ENCODE data around the gene HOXC4. TPM values are rescaled to one million over a fixed set of nuclear protein-coding genes. Genes with fewer than 3 reads are reported as not detected.

Gene HOXC4
- total RNA-seq, 1 donor from 2014 or later, result not detected

DNA sequence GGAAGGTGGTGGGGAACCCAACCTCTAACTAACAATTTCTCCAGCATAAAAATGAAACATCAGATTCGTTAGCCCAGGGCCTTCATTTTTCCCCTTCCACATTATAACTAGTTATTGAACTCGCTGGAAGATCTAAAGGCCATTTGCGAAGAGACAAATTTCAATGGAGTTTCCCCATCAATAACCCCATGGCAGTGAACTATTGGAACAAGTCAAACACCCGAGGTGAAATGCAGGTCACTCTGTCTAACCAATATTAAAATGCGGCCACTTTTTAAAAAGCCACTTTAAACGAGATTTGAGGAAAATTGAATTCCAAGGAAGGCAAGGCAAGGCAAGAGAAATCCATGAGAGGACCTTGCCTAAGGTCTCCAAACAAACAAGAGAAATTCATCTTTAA lies 4.5 kb upstream of the HOXC4 start:
- Mint-ChIP-seq H3K4me1 (ENCODE audit: low read depth) (no peaks in the 10 kb centered on the region), H3K4me3 (ENCODE audit: unreplicated experiment) (no peak overlapping the region), H3K9me3 (ENCODE audit: low read depth) (no peaks in the 10 kb centered on the region), H3K27me3 (ENCODE audit: low read depth) (peaks cover 87% of the 10 kb centered on the region), H3K27ac (ENCODE audit: unreplicated experiment) (no peak overlapping the region), H3K36me3 (ENCODE audit: low read depth) (no peaks in the 10 kb centered on the region)
- TF ChIP-seq, protein P1, sequence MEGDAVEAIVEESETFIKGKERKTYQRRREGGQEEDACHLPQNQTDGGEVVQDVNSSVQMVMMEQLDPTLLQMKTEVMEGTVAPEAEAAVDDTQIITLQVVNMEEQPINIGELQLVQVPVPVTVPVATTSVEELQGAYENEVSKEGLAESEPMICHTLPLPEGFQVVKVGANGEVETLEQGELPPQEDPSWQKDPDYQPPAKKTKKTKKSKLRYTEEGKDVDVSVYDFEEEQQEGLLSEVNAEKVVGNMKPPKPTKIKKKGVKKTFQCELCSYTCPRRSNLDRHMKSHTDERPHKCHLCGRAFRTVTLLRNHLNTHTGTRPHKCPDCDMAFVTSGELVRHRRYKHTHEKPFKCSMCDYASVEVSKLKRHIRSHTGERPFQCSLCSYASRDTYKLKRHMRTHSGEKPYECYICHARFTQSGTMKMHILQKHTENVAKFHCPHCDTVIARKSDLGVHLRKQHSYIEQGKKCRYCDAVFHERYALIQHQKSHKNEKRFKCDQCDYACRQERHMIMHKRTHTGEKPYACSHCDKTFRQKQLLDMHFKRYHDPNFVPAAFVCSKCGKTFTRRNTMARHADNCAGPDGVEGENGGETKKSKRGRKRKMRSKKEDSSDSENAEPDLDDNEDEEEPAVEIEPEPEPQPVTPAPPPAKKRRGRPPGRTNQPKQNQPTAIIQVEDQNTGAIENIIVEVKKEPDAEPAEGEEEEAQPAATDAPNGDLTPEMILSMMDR (IDR thresholded peaks at IDR 0.05), result no peak
- no peak for DNase-seq (ENCODE audit: low spot score)

DNA sequence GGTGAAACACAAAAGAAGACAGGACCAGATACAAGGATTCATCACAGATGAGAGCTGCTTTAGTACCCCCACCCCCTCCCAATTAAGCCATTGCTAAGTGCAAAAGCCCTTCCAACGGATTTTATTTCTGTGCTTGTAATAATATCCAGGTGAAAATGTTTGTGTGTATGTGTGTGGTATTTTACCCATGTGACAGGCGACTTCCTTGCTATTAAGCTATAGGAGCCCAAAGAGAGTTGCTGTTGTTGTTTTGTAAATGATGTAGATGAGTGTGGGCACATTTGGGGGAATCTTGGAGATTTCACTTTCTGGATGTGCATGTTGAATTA lies 3.2 kb upstream of the HOXC4 start:
- H3K4me3 Mint-ChIP-seq (ENCODE audit: unreplicated experiment), result no peak overlapping the region
- no peak overlapping the region for H3K27ac Mint-ChIP-seq (ENCODE audit: unreplicated experiment)
- H3K27me3 Mint-ChIP-seq (ENCODE audit: low read depth), result peaks cover 83% of the 10 kb centered on the region
- TF ChIP-seq, protein P1 (IDR thresholded peaks at IDR 0.05), result no peak
- H3K9me3 Mint-ChIP-seq (ENCODE audit: low read depth), result no peaks in the 10 kb centered on the region
- H3K4me1 Mint-ChIP-seq (ENCODE audit: low read depth), result peaks cover 2% of the 10 kb centered on the region
- H3K36me3 Mint-ChIP-seq (ENCODE audit: low read depth), result no peaks in the 10 kb centered on the region
- no peak for DNase-seq (ENCODE audit: low spot score)

DNA sequence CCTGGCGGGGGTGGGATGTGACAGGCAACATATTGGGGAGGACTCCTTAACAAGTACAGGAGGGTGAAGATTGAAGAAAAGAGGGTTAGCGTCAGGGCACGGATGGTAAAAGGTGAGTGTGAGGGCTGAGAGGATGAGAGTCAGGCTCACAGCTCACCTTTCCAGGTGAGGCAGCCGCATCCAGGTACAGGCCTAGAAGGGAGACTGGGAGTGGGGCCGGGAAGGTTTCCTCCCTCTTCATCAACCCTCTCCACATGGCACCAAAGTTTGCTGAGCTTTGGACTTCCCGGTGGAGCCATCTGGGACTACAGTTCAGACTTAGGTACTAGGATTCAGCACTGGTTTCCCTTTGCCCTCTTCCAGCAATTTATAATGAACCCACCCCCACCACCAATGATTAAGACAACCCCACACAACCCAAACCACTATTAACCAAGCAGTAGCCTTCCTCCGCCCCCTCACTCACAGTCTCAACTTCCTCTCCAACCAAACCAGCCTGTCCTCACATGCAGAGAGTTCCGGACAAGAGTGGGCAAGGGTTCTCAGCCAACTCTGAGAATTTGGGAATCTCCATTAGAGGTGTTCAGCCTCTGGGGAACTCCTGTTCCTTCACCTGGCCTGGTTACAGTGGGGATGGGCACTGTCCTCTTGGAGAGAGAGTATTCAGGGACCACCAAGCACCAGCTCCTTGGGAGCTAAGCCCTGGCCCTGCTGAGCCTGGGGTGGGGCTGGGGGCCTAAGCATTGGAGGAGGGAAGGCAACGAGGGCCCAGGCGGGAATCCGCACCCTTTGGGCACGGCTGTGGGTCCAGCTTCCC lies 2.4 kb upstream of the HOXC4 start:
- no peak overlapping the region for H3K4me3 Mint-ChIP-seq (ENCODE audit: unreplicated experiment)
- no peaks in the 10 kb centered on the region for H3K36me3 Mint-ChIP-seq (ENCODE audit: low read depth)
- H3K9me3 Mint-ChIP-seq (ENCODE audit: low read depth), result no peaks in the 10 kb centered on the region
- TF ChIP-seq, protein P1 (IDR thresholded peaks at IDR 0.05), result no peak
- no peak for DNase-seq (ENCODE audit: low spot score)
- H3K4me1 Mint-ChIP-seq (ENCODE audit: low read depth), result peaks cover 2% of the 10 kb centered on the region
- peaks cover 85% of the 10 kb centered on the region for H3K27me3 Mint-ChIP-seq (ENCODE audit: low read depth)
- no peak overlapping the region for H3K27ac Mint-ChIP-seq (ENCODE audit: unreplicated experiment)

DNA sequence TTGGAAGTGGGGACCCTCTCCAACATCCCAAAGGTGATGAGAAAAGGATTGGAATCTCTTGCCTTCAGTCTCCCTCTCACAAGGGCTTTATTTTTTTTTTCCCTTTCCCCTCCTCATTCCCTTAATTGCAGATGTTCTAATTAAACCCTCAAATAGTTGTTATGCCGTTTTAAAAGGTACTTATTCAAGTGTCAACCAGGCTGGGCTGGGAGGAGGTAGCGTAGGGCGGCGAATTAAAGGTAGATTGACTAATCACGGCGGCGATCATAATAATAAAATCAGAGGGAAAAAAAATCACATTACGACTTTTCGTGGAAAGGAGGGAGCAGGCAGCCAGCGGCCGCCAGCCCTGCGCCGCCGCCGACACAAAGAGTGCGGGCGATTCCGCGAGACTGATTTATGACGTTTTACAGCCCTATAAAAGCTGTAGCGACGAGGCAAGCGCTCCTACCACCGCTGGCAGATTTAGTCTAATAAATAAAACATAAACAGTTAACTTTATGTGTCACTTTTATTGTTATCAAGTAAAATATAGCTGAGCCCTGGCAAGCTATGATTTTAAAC lies 1.7 kb upstream of the HOXC4 start:
- H3K9me3 Mint-ChIP-seq (ENCODE audit: low read depth), result no peaks in the 10 kb centered on the region
- H3K27ac Mint-ChIP-seq (ENCODE audit: unreplicated experiment), result no peak overlapping the region
- no peaks in the 10 kb centered on the region for H3K36me3 Mint-ChIP-seq (ENCODE audit: low read depth)
- no peak for DNase-seq (ENCODE audit: low spot score)
- no peak overlapping the region for H3K4me3 Mint-ChIP-seq (ENCODE audit: unreplicated experiment)
- TF ChIP-seq, protein P1 (IDR thresholded peaks at IDR 0.05), result no peak
- H3K4me1 Mint-ChIP-seq (ENCODE audit: low read depth), result peaks cover 2% of the 10 kb centered on the region
- peaks cover 86% of the 10 kb centered on the region for H3K27me3 Mint-ChIP-seq (ENCODE audit: low read depth)

DNA sequence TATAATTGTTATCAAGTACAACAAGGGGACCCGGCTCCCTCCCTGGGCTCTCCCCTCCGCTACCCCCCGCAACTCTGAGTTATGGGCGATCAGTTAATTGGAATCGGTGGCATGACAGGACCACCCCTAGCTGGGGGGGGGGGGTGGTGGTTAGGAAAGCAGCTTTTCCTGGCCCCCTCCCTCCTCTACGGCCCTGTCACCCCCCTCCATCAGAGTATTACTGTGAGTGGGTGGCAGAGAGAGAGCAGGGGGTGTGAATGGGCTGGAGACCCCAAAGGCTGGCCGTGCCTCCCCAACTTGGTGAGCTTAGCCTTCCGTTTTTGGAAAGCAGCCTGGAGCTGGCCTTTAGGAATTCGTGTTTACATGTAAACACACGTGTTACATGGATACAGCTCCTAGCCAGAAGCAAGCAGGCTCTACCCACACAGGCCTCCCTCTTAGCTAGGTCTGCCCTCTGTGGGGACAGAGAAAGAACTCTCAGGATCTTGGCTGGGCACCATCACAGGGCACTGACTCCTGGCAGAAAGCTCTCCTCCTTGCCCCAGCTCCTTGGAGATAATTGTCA lies 1.1 kb upstream of the HOXC4 start:
- Mint-ChIP-seq H3K4me1 (ENCODE audit: low read depth) (peaks cover 2% of the 10 kb centered on the region), H3K27me3 (ENCODE audit: low read depth) (peaks cover 89% of the 10 kb centered on the region), H3K4me3 (ENCODE audit: unreplicated experiment) (no peak overlapping the region), H3K27ac (ENCODE audit: unreplicated experiment) (no peak overlapping the region), H3K36me3 (ENCODE audit: low read depth) (no peaks in the 10 kb centered on the region), H3K9me3 (ENCODE audit: low read depth) (no peaks in the 10 kb centered on the region)
- TF ChIP-seq, protein P1 (IDR thresholded peaks at IDR 0.05), result no peak
- DNase-seq (ENCODE audit: low spot score), result no peak
